HG02763 (cell line): Measurements from ENCODE around the gene GAL3ST1.
"Not testable (repeated sequence)": the region's sequence is repeated elsewhere in the genome, so short reads cannot be mapped to it uniquely, and the experiment has no call there.

Experiments
- ATAC-seq: cut with Tn5 transposase; IDR thresholded peaks from one replicate; pipeline ENCODE4 v1.9.1; 2021; ENCODE audit warnings: mild to moderate bottlenecking, moderate library complexity; ENCODE audit not compliant: unreplicated experiment

The GAL3ST1 gene

GRCh38 chr22:30598986-30599385 lies 24.5 kb upstream of the GAL3ST1 start:
- ATAC-seq: no peak

- ATAC-seq: no peak
Observed at GRCh38 chr22:30596886-30597285, 22.4 kb upstream of the GAL3ST1 start.

- no peak for ATAC-seq
Observed at GRCh38 chr22:30596199-30596598, 21.7 kb upstream of the GAL3ST1 start.

- ATAC-seq: not testable (repeated sequence)
Observed at GRCh38 chr22:30592360-30592713, 17.9 kb upstream of the GAL3ST1 start.

GRCh38 chr22:30591588-30592359 lies 17.3 kb upstream of the GAL3ST1 start, which contains the start of gene PES1:
TSS of gene PES1 (minus strand) at chr22:30591910. CDS start at chr22:30591833, 77 bp downstream.
- peak; percentile 92 for ATAC-seq

- no peak for ATAC-seq
Observed at GRCh38 chr22:30591191-30591587, 16.7 kb upstream of the GAL3ST1 start.

GRCh38 chr22:30586414-30586813 lies 11.9 kb upstream of the GAL3ST1 start:
- ATAC-seq: no peak

- no peak for ATAC-seq
Observed at GRCh38 chr22:30584441-30584840, 10.0 kb upstream of the GAL3ST1 start.

- ATAC-seq: no peak
Observed at GRCh38 chr22:30582788-30583545, 8.5 kb upstream of the GAL3ST1 start.

- ATAC-seq: no peak
Observed at GRCh38 chr22:30582051-30582450, 7.6 kb upstream of the GAL3ST1 start.

- no peak for ATAC-seq
Observed at GRCh38 chr22:30580896-30581295, 6.4 kb upstream of the GAL3ST1 start.

GRCh38 chr22:30578481-30578880 lies 4.0 kb upstream of the GAL3ST1 start:
- ATAC-seq: no peak

GRCh38 chr22:30575859-30576258 lies 1.4 kb upstream of the GAL3ST1 start:
- no peak for ATAC-seq

GRCh38 chr22:30574997-30575671 lies 669 bp upstream of the GAL3ST1 start:
- ATAC-seq: no peak

GRCh38 chr22:30573594-30574094 lies 821 bp downstream of the GAL3ST1 start:
- ATAC-seq: no peak

GRCh38 chr22:30572840-30573593 lies 1.4 kb downstream of the GAL3ST1 start:
- no peak for ATAC-seq

GRCh38 chr22:30572210-30572609 lies 2.3 kb downstream of the GAL3ST1 start:
- no peak for ATAC-seq

- no peak for ATAC-seq
Observed at GRCh38 chr22:30569674-30570202, 4.7 kb downstream of the GAL3ST1 start.

- ATAC-seq: no peak
Observed at GRCh38 chr22:30568137-30568805, 6.2 kb downstream of the GAL3ST1 start.

- not testable (repeated sequence) for ATAC-seq
Observed at GRCh38 chr22:30567277-30567676, 7.2 kb downstream of the GAL3ST1 start.
